Effector CD8-positive, alpha-beta T cell (primary cell): ENCODE data around the gene CORO2A.
"Not testable (repeated sequence)": the region's sequence is repeated elsewhere in the genome, so short reads cannot be mapped to it uniquely, and the experiment has no call there.

Experiments
- DNase-seq: peaks from one replicate; lab custom pipeline; 2025; lab: John Stamatoyannopoulos, UW

CORO2A gene

DNA sequence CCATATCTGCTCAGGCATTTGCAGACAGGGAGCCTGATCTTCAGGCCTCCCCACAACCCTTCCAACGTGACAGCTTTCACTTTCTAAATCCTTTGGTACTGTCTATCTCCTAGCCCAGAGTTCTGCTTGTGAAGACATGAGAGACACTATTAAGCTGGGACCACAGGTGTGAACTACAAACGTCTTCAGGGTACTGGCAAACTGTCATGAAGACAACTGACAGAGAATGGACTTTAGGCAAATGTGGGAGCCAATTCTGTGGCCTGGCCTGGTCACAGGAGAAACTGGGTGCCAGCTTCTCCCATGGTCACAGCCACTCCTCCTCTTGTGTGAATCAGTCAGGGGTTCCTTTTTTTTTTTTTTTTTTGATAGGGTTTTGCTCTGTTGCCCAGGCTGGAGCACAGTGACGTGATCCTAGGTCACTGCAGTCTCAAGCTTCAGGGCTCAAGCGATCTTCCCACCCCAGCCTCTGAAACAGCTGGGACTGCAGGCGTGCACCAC is 83.9 kb downstream of the CORO2A start:
- no peak for DNase-seq

DNA sequence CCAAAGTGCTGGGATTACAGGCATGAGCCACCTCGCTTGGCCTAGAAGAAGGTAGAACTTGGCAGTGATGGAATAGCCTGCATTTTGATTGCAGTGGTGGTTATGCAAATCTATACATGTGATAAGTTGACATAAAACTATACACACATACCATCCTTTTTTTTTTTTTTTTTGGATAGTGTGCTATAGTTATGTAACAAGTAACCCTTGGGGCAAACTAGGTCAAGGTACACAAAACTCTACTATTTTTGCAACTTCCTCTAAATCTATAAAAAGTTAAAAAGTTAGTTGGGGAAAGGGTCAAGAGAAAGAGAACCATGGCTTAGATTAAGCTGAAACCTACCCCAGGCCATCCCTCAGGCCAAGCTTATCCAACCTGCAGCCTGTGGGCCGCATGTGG is 84.5 kb downstream of the CORO2A start:
- no peak for DNase-seq

DNA sequence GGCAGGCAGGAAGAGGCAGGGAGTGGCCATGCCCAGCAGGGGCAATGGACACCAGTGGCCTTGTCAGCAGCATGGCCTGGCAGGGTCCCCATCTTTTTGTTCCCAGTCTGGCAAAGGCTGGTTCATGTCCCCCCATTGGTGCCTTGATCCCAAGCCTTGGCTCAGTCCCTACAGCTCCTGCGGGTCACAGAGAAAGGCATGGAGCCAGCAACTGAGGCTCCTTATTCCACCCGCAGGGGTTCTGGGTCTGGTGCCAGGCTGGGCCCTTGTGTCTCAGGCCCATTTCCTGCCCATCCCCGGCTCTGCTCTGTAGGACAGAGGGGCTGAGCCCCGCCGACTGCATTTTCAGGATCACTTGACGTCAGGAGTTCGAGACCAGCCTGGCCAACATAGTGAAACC is 87.4 kb downstream of the CORO2A start:
- no peak for DNase-seq

DNA sequence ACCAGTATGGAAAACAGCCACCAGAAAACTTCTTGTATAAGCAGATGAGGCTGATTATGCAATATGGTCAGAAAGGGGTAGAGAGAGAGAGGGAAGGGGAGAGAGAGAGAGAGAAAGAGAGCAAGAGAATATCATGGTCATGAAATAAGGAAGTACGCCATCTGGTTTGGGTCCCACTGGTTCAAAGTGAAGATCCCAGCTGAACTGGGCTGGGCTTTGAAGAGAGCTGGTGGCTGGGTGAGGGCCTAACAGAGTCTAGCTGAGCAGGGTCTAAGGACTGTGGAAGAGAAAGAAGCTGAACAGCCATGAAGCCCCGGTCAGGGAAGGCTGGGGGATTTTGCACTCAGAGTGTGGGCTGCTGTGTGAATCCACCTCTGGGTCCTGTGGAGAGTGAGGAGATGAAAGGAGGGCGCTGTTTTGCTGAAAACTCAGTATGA is 88.0 kb downstream of the CORO2A start:
- DNase-seq = no peak

DNA sequence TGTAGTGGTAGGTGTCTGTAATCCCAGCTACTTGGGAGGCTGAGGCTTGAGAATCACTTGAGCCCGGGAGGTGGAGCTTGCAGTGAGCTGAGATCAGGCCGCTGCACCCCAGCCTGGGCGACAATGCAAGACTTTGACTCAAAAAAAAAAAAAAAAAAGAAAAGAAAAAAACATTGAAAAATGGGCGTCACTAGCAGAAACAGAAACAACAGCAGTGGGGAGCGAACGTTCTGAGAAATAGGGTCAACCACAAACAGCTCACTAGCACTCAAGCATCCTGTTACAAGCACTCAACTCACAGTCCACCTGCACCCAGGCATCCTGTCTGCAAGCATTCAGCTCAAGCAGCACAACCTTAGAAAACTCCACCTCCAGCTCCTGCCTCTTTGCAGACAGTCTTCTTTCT is 90.6 kb downstream of the CORO2A start:
- peak; percentile 63 for DNase-seq

DNA sequence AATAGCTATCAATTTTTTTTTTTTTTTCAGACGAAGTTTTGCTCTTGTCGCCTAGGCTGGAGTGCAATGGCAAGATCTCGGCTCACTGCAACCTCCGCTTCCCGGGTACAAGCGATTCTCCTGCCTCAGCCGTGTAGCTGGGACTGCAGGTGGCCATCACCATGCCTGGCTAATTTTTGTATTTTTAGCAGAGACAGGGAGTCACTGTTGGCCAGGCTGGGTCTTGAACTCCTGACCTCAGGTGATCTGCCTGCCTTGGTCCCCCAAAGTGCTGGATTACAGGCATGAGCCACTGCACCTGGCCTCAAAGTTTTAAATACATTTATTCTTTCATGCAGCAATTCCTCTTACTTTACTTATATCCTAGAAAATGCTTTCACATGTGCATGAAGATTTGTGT is 91.0 kb downstream of the CORO2A start:
- no peak for DNase-seq

DNA sequence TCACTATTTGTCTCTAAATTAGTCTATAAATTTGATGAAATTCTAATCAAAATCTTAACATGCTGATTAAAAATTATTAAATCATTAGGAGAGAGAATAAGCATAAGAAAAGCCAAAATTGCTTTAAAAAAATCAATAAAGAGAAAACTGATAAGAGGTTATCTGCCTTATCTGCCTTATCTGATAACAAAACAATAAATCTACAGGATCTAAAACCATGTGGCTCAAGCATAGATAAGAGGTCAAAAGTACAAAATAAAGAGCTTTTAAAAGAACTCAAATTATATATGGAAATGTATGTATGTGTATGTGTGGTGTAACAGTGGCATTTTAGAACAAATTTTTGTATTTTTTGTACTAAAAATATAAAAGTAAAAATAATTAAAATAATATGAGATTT is 92.0 kb downstream of the CORO2A start:
- DNase-seq = no peak

DNA sequence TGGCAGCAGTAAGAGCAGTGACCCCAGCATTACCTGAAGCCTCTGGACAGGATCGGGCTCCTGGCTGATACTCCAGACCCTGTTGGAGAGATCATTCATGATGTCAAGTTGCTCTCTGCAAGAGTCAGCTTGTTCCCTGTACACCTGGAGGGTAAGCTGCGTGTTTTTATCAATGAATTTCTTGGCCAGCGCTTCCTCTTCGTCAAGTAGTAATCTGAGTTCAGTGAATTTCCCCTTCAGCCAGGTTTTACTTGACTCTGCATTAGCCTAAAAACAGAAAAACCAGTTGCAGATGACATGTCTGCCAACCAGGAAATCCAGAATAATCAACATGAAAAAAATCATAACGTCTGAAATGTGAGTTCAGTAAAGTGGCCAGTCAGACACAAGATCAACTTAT is 92.5 kb downstream of the CORO2A start:
- DNase-seq = no peak

DNA sequence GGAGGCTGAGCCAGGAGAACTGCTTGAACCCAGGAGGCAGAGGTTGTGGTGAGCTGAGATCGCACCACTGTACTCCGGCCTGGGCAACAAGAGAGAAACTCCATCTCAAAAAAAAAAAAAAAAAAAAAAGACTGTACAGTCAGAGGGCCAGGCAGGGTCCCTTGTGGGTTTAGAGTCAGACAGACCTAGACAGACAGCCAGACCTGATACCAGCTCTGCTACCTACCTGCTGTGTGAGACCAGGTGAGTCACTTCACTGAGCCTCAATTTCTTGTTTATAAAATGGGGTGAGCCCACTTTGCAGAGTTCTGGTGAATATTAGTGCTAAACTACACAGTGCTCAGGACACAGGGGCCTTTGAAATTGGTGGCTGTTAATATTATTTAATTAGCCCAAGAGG is 93.1 kb downstream of the CORO2A start:
- DNase-seq = no peak

DNA sequence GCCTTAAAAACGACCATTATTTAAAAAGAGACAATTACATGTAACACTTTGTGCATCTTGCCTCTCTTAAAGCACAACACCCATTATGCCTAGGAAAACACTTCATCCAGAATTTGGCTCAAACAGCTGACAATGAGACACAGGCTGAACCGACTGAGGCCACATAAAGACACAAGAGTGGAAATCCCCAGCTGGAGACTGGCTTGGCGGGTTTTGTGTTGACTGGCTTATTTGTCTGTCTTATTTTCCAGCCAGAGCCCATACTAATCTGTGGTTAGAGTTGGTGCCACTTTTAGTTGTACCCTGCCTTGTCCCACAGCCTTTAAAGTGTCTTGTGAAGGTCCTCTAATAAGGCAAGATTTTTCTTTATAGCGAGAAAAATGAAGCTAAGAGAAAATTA is 94.6 kb downstream of the CORO2A start:
- no peak for DNase-seq

DNA sequence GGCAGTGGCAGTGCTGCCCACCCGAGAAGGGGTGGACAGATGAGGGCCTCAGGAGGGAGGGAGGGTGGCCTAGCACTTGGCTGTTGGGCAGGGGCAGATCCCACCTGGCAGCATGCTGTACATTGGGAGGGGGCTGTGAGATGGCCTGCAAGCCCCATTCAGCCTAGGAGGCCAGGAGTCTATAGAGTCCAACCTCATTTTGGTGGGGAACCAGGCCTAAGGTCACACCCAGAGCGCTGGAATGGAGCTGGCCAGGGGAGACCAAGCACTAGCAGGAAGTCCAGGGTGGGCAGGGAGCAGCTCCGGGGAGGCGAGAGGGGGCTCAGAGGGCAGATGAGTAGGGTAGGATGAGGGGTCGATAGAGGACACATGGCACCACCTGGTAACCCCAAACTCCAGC is 96.3 kb downstream of the CORO2A start:
- no peak for DNase-seq

DNA sequence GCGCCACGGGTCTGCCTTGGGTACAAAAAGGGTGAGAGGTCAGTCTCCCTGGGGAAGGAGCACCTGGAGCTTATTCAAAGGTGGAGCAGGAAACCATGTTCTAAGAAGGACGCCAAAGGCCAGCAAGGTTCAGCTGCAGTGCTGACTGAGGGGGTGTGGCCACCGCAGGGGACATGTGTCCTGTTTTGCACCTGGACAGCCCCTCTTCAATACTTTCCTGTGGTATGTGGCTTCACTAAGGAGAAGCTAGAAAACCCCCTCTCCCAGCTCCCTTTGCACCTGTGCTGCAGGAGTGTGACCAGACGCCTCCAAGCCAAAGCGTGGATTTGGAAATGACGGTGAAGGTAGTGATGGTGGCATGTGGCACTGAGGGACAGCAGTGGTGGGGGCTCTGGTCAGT is 97.0 kb downstream of the CORO2A start:
- DNase-seq = no peak

DNA sequence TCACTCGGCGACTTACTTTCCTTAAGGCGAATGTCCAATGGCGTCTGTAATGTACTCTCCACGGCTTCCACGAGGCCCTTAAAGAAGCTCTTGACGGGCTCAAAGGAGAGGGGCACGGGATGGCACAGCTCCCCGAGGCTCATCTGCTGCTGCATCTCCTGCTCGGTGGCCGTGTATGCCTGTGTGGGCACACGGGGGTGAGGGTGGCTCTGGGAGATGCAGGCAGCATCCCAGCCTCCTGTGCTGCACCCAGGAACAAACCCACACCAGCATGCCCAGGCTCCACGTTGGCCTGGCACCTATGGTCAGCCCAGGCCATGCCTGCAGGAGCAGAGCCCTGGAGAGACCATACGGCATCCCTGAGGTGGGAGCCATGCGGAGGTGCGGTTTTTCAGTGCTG is 97.6 kb downstream of the CORO2A start:
- no peak for DNase-seq

DNA sequence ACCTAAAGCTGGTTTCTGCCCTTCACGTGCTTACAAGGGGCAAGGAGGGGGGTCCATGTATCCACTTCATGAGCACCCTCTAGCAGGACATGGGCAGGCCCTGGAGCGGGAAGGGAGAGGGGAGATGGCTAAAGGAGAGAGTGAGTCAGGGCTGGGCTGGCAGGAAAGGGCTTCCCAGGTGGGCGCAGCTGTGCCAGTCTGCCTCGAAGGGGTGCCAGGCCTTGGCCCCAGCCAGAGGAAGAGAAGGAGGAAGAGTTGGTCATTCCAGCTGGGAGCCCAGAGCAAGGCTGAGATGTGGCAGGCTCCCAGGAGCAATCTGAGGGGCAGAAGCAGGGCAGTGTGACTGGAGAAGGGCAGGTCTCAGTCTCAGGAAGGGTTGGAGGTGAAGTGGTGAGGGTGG is 98.1 kb downstream of the CORO2A start:
- DNase-seq = no peak

DNA sequence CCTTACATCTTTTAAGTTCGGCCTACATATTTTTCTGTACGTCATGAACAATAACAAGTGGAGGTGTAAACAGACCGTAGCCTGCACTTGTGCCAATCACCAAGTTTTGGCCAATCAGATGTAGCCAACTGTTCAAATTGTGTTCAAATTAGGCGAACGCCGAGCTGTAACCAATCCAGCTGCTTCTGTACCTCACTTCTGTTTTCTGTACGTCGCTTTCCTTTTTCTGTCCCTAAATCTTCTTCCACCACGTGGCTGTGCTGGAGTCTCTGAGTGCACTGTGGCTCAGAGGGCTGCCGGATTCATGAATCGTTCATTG is 99.9 kb downstream of the CORO2A start:
- DNase-seq = no peak

DNA sequence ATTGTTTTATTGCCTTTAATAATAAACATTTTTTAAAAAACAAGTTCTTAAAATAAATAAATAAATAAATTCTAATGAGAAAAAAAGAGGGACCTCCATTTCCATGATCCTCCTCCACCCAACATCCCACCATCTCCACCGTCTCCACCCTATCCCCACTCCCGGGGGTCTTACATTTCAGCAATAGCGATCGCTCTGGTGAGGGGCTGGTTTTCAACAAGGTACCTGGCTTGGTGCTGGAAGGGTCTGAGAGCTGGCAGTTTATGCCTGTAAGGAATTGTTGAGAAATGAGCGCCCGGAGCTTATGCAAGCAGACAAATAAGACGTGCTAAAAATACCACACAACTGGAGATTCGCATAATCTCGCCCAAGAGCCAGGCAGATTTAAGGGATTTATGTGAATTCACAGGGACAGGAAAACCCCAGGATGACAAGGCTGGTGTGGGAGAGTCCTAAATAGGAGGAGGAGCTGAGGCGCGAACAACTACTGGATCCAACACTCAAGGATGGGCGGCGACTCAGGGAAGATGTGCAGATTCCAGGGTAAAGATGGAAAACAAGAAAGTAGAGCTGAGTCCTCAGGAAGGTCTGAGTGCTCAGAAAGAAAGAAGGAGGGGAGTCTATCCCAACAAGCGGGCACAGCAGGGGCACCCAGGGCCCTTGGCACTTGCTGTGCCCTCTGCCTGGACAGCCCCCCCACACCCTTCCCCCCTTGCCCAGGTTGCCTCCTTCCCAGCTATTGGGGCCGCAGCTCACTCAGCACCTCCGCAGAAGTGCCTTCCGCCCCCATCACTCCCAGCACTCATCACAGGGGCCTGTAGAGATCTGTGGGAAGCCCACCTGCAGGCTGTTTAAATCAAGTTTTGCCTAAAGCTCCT is 100.5 kb downstream of the CORO2A start:
- DNase-seq = no peak

DNA sequence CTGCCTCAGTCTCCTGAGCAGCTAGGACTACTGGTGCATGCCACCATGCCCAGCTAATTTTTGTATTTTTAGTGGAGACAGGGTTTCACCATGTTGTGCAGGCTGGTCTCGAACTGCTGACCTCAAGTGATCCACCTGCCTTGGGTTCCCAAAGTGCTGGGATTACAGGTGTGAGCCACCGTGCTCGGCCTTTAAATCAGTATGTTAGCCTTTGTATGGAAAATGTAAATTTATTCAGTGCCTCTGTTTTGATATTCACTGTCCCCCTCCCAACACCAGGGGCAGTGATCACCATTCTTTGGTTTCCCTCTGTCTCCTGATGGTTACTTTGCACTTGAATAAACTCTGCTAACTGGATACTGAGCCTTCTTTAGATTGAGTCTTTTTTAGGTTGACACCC is 101.8 kb downstream of the CORO2A start:
- DNase-seq = not testable (repeated sequence)

DNA sequence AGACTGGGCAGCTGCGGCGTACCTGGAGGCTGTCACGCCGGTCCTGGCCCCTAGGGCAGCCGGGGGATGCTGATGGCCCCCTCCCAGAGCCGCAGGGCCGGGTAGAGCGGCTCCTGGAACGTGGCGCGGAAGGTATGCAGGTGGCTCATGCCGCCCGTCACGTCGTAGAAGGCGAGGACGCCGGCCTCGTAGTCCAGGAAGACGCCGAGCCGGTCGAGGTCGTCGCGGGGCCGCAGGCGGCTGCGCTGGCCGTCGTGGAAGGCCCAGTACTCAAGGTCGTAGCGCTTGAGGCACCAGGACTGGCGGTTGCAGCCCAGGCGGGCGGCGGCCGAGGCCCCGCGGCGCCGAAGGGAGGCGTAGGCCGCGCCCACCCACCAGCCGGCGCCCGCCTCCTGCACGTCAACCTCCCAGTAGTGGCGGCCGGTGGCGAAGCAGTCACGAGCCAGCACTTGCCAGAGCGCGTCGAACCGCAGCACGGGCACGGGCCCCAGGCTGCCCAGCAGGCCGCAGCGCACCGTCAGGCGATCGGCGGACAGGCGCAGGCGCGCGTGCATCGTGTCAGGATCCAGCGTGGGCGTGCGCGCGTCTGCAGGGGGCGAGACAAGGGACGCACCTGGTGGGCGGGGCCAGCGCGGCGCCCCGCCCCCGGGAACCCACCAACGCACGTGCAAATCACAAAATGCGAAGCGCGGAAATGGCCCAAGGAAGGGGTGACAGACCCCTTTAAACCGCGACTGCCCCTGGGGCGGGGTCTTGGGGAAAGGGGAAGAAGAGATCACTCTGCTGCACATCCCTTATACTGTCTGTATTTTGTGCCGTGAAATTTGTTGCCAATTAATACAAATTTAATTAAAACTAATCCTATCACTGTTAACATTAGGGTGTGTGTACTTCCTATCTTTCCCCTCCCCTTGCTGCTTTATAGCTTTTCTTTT is 104.8 kb downstream of the CORO2A start:
- DNase-seq = no peak

DNA sequence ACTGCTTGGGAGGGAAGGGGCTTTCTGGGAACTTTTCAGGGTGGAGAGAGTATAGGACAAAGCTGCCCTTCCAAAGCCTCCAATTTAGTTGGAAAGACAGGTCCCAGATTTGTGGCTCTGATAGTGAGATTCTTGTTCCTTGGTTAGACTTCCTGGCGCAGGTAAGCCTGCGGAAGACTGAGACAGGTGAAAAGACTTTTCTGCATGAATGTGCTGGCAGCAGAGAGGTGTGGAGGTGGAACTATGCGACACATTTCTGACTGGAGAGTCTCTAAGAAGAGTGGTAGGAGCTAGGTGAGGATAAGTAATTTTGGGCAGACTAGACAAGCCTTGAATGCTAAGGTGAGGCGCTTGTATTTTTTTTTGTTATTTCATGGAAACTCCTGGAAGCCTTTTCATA is 106.0 kb downstream of the CORO2A start:
- DNase-seq = no peak

DNA sequence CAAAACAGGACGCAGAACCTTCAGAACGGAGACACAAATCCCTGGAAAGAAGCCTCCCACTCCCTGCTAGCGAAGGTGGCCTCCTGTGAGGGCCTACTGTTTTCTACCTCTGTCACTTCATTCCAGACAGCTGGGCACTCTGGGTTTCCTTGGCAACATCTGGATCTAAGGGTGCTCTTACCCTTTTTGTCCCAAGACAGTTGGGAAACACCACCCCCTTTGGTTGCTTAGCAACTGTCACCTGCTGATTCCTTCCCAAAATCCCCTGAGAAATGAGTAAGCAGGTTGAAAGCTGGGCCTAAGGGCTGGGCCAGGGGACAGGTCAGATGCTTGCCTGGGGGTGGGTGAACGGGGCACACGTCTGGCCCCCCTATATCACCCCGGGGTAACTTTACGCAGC is 106.5 kb downstream of the CORO2A start:
- no peak for DNase-seq

DNA sequence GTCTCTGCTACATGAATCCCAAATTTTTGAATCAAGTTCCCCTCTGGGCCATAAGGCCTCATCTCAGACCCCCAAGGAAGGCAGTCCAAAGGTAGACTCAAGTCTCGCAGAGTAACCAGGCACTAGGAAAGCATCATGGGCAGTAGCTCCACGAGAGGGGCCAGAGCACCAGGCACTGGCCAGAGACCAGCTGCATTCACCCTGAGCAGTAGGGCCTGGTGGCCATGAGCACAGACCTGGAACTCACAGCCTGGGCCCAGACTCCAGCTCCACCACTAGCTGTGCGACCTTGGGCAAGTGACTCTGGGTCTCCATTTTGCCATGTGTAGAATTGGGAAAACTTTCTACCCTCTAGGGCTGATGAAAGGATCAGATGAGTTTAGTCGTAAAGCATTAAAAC is 107.4 kb downstream of the CORO2A start:
- no peak for DNase-seq

DNA sequence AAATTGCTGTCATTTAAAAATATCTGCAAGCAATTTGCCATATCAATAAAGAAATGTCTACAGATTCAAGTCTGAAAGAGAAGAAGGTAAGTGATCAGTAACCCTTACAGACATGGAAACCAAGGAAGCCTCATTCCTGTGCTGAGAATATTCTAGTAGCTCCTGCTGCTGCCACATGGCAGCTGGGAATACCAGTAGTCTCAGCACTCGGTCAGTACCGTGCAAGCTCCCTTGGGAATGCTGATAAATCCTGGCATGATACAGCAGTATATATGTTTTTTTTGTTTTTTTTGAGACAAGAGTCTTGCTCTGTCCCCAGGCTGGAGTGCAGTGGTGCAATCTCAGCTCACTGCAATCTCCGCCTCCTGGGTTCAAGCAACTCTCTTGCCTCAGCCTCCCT is 108.0 kb downstream of the CORO2A start:
- DNase-seq = no peak

DNA sequence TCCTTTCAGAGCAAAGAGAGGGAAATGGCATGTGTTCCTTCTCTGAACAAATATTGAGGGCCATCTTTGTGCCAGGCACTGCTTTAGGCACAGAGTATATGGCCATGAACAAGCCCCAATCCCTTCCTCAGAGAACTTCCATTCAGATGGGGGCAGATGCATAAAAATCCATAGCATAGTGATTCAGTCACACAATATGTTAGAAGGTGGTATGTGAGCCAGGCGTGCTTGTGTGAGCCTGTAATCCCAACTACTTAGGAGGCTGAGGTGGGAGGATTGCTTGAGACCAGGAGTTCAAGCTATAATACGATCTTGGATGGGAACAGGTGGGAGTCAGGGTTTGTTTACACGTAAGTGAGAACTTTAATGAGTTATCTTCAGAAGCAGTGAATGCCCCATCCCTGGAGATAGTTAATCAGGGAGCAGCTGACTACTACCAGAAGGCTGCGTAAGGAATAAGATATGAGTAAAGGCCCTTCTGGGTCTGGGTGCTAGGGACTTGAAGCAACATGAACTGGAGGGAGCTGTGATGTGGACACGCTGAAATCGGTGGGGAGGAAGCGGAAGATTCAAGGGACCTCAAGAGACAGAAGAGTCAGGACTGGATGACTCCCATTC is 108.8 kb downstream of the CORO2A start:
- no peak for DNase-seq
